ENCODE data around the gene CNIH2.
"Not testable (repeated sequence)": the region's sequence is repeated elsewhere in the genome, so short reads cannot be mapped to it uniquely, and the experiment has no call there.

CNIH2 gene

GRCh38 chr11:66317723-66318599, 40.0 kb downstream of the CNIH2 start:
- DNase-seq (ENCODE audit: extremely low spot score), result no peak
- ChIA-PET CTCF (interaction anchor here (0.9 to 1.5 kb wide), 4 partner anchors 9 to 68 kb away, joined by 3 to 6 read pairs (median 5); no protein-coding TSS in a partner anchor), POLR2A (no interaction called here)
- TF ChIP-seq CTCF (IDR thresholded peaks at IDR 0.05; ENCODE audit: control extremely low read depth, extremely low read depth, low read depth, missing control alignments), result no peak

GRCh38 chr11:66318600-66318970, 40.6 kb downstream of the CNIH2 start:
- ChIA-PET CTCF (interaction anchor here (0.9 to 1.5 kb wide), 4 partner anchors 8 to 68 kb away, joined by 3 to 6 read pairs (median 5); no protein-coding TSS in a partner anchor), POLR2A (no interaction called here)
- no peak for DNase-seq (ENCODE audit: extremely low spot score)
- TF ChIP-seq CTCF (IDR thresholded peaks at IDR 0.05; ENCODE audit: control extremely low read depth, extremely low read depth, low read depth, missing control alignments), result no peak

- CTCF ChIA-PET; DNase-seq (ENCODE audit: extremely low spot score); POLR2A ChIA-PET: not testable (repeated sequence)
These were observed 42.3 kb downstream of the CNIH2 start for GRCh38 chr11:66320289-66320688.

- CTCF ChIA-PET; DNase-seq (ENCODE audit: extremely low spot score); POLR2A ChIA-PET: not testable (repeated sequence)
These were observed 42.8 kb downstream of the CNIH2 start for GRCh38 chr11:66320748-66321147.

GRCh38 chr11:66321606-66322005, 43.6 kb downstream of the CNIH2 start:
- ChIA-PET CTCF (interaction anchor here (1.3 to 1.6 kb wide), 3 partner anchors 9 to 24 kb away, joined by 4 read pairs; no protein-coding TSS in a partner anchor), POLR2A (no interaction called here)
- DNase-seq (ENCODE audit: extremely low spot score), result no peak
- TF ChIP-seq CTCF (IDR thresholded peaks at IDR 0.05; ENCODE audit: control extremely low read depth, extremely low read depth, low read depth, missing control alignments), result no peak

- ChIA-PET POLR2A (no interaction called here), CTCF (interaction anchor here (1.5 to 1.6 kb wide), 2 partner anchors 12 to 25 kb away, joined by 4 read pairs; no protein-coding TSS in a partner anchor)
- no peak for TF ChIP-seq CTCF (IDR thresholded peaks at IDR 0.05; ENCODE audit: control extremely low read depth, extremely low read depth, low read depth, missing control alignments)
- no peak for DNase-seq (ENCODE audit: extremely low spot score)
These were observed 44.9 kb downstream of the CNIH2 start for GRCh38 chr11:66322732-66323427.

GRCh38 chr11:66323684-66324083, 45.7 kb downstream of the CNIH2 start:
- CTCF ChIA-PET, result no interaction called here
- POLR2A ChIA-PET, result no interaction called here
- TF ChIP-seq CTCF (IDR thresholded peaks at IDR 0.05; ENCODE audit: control extremely low read depth, extremely low read depth, low read depth, missing control alignments), result no peak
- no peak for DNase-seq (ENCODE audit: extremely low spot score)

Data from GM10248 (cell line).